Measurements from ENCODE around the gene GLI3. TPM values are rescaled to one million over a fixed set of nuclear protein-coding genes. Genes with fewer than 3 reads are reported as not detected.

The GLI3 gene
- total RNA-seq, 1 experiment from 2014 or later = 45.0 TPM

- H3K4ac ChIP-seq (ENCODE audit: low read depth, low read length) = no peak overlapping the region
- no peaks in the 10 kb centered on the region; the same call in 1 of the 2 replicates for H3K79me2 ChIP-seq (ENCODE audit: insufficient read depth, low read length)
- H4K5ac ChIP-seq (ENCODE audit: insufficient read length, low read depth, low read length) = no peak overlapping the region
- no peak for TF ChIP-seq CTCF (conservative IDR thresholded peaks at IDR 0.05)
- no peaks in the 10 kb centered on the region for H3K79me1 ChIP-seq (ENCODE audit: insufficient read depth, low read depth, low read length, poor library complexity, severe bottlenecking)
- H2BK5ac ChIP-seq (ENCODE audit: insufficient read length, low read length) = peak overlapping the region; percentile 50
- H2BK120ac ChIP-seq (ENCODE audit: low read depth, low read length, poor library complexity, severe bottlenecking) = no peak overlapping the region
- H3T11ph ChIP-seq (ENCODE audit: low read length) = no peak overlapping the region
- Mint-ChIP-seq H3K4me3 (no peak overlapping the region), H3K4me1 (peaks cover 51 to 55% of the 10 kb centered on the region in 2 experiments), H3K27me3 (ENCODE audit: low read depth) (no peaks in the 10 kb centered on the region), H3K27ac (peak overlapping the region in 2 of 3 experiments; percentile 33 to 47; a peak in 2 of 7 replicates), H3K36me3 (ENCODE audit: insufficient read depth in 1 of 3, low read depth in 3 of 3) (peaks cover 0 to 4% (median 0%) of the 10 kb centered on the region in 3 experiments; a peak in 1 of 7 replicates), H3K9me3 (no peaks in the 10 kb centered on the region)
- H2BK20ac ChIP-seq (ENCODE audit: low read depth, low read length, poor library complexity, severe bottlenecking) = no peak overlapping the region
- H3K14ac ChIP-seq (ENCODE audit: insufficient read depth, low read length) = no peak overlapping the region
- H3K23ac ChIP-seq (ENCODE audit: insufficient read length, low read depth, low read length) = no peak overlapping the region
- no peaks in the 10 kb centered on the region for H3K27me3 ChIP-seq (ENCODE audit: insufficient read depth, low read length)
- peak overlapping the region; percentile 63 for H3K18ac ChIP-seq (ENCODE audit: insufficient read length, low read depth, low read length)
- no peak overlapping the region for H3K9ac ChIP-seq (ENCODE audit: extremely low read depth, insufficient read length, low read length)
- peaks cover 7% of the 10 kb centered on the region; the same call in 1 of the 2 replicates for H3K4me1 ChIP-seq (ENCODE audit: insufficient read depth, low read length)
- no peak overlapping the region for H2AFZ ChIP-seq (ENCODE audit: low read length)
- H3K56ac ChIP-seq (ENCODE audit: insufficient read length, low read depth, low read length) = no peak overlapping the region
- WGBS (ENCODE audit: extremely low coverage, insufficient read length, low lambda C conversion rate) = no CpG with 5 or more reads among the region's 3 CpGs
- H4K91ac ChIP-seq (ENCODE audit: insufficient read length, low read depth, low read length) = no peak overlapping the region
- no peak overlapping the region for H3K27ac ChIP-seq (ENCODE audit: insufficient read length, low read depth, low read length)
- peak overlapping the region; percentile 88 for H2BK12ac ChIP-seq (ENCODE audit: insufficient read length, low read depth, low read length)
- no peaks in the 10 kb centered on the region for H3K23me2 ChIP-seq (ENCODE audit: insufficient read length, low read depth, low read length, poor library complexity, severe bottlenecking)
- no peak overlapping the region for H2BK15ac ChIP-seq (ENCODE audit: low read depth, low read length)
- no peak overlapping the region for H3K4me2 ChIP-seq (ENCODE audit: insufficient read depth, insufficient read length, low read length)
- no peak overlapping the region for H4K8ac ChIP-seq (replicated peaks; ENCODE audit: insufficient read length, low read depth, low read length)
- no peaks in the 10 kb centered on the region for H4K20me1 ChIP-seq (ENCODE audit: control insufficient read depth, insufficient read depth, insufficient read length)
- H2AK5ac ChIP-seq (ENCODE audit: insufficient read length, low read length) = peak overlapping the region; percentile 80
- no peak for DNase-seq
- H3K9me3 ChIP-seq (ENCODE audit: control insufficient read depth, low read depth, low read length) = no peaks in the 10 kb centered on the region
Observed at GRCh38 chr7:42210779-42211178, 26.2 kb downstream of the GLI3 start.
